ENCODE measurements around the gene TMEM161A. TPM values are rescaled to one million over a fixed set of nuclear protein-coding genes. Genes with fewer than 3 reads are reported as not detected.

TMEM161A gene
- total and polyA plus RNA-seq, 9 of the 15 experiments (the other 6 are each of a cell fraction or from before 2014, with no cell fraction given) = 0.63 to 92.3 (median 38.9) TPM

DNA sequence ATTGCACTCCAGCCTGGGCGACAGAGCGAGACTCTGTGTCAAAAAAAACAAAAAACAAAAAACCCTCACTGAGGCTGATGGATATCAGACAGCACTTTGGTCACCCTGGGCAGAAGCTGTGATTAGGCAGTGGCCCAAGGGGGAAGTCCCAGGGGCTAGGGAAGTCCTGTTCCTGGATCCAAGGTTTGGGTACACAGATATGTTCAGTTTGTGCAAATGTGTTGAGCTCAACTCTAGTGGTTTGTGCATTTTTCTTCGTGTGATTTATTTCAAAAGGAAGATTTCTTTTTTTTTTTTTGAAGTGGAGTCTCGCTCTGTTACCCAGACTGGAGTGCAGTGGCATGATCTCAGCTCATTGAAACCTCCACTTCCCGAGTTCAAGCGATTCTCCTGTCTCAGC is 19.5 kb upstream of the TMEM161A start:
- Histone ChIP-seq H3K9me3 (replicated peaks; ENCODE audit: control insufficient read depth, insufficient read depth, low read depth, low read length) (no peaks in the 10 kb centered on the region), H3K4me2 (ENCODE audit: insufficient read depth, low read length) (no peak overlapping the region), H3K4me3 (no peak overlapping the region), H2AFZ (ENCODE audit: low read depth, low read length) (no peak overlapping the region), H3K27me3 (ENCODE audit: control insufficient read depth in 2 of 2, insufficient read depth in 2 of 2, low read length in 2 of 2) (no peaks in the 10 kb centered on the region), H3K4me1 (replicated peaks in 1 of 2; ENCODE audit: control insufficient read depth in 2 of 2, insufficient read depth in 2 of 2, low read length in 2 of 2) (peaks cover 0 to 5% of the 10 kb centered on the region in 2 experiments; a peak in 2 of 5 replicates), H4K20me1 (replicated peaks; ENCODE audit: control insufficient read depth, insufficient read depth, low read length) (no peaks in the 10 kb centered on the region), H3K27ac (ENCODE audit: extremely low read depth, low read depth, low read length) (no peak overlapping the region), H3K9me1 (ENCODE audit: control insufficient read depth, insufficient read depth, low read length) (no peaks in the 10 kb centered on the region), H3K36me3 (ENCODE audit: control insufficient read depth, insufficient read depth, low read length) (no peaks in the 10 kb centered on the region), H3K79me2 (ENCODE audit: control insufficient read depth, insufficient read depth, low read length) (no peaks in the 10 kb centered on the region), H3K9ac (ENCODE audit: insufficient read depth in 1 of 2, low read depth in 2 of 2, low read length in 2 of 2) (no peak overlapping the region)
- no TSS peak for BruUV-seq (replicated peaks)
- 29% methylated on average over 6 of the region's 6 CpGs for WGBS (ENCODE audit: insufficient coverage, low coverage, missing lambda C conversion rate)
- intact Hi-C loops (cut with micrococcal nuclease) = no loop called here
- in situ Hi-C loops (cut with MboI) = no loop called here
- ATAC-seq = no peak
- ChIA-PET POLR2A (interaction anchor here (0.6 to 1.2 kb wide), 4 partner anchors 10 to 166 kb away, joined by 3 to 7 read pairs (median 3); partner anchors contain the start of gene MEF2B), CTCF (ENCODE audit: low intra/inter-chr PET ratio) (no interaction called here)
- DNase-seq (ENCODE audit: extremely low read depth in 1 of 4, low spot score in 3 of 4) = no peak
- no peak for TF ChIP-seq HOMEZ (CRISPR knock-in tag; IDR thresholded peaks at IDR 0.05)
- TF ChIP-seq ETV6 (IDR thresholded peaks at IDR 0.05; ENCODE audit: borderline replicate concordance in 1 of 2, low read depth in 2 of 2, low read length in 1 of 2) = no peak
- no peak for TF ChIP-seq ETV6 (CRISPR knock-in tag; IDR thresholded peaks at IDR 0.05; ENCODE audit: borderline replicate concordance)
- TF ChIP-seq ELF4 (CRISPR knock-in tag; IDR thresholded peaks at IDR 0.05) = no peak
- no peak for TF ChIP-seq SMAD2 (IDR thresholded peaks at IDR 0.05; ENCODE audit: low read depth, low read length)
- TF ChIP-seq, protein P1, sequence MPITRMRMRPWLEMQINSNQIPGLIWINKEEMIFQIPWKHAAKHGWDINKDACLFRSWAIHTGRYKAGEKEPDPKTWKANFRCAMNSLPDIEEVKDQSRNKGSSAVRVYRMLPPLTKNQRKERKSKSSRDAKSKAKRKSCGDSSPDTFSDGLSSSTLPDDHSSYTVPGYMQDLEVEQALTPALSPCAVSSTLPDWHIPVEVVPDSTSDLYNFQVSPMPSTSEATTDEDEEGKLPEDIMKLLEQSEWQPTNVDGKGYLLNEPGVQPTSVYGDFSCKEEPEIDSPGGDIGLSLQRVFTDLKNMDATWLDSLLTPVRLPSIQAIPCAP (CRISPR knock-in tag; IDR thresholded peaks at IDR 0.05; ENCODE audit: borderline replicate concordance) = no peak
- no peak for TF ChIP-seq MXI1 (IDR thresholded peaks at IDR 0.05; ENCODE audit: low read depth, low read length)
- TF ChIP-seq NR3C1 (CRISPR knock-in tag; IDR thresholded peaks at IDR 0.05) = no peak
- no peak for TF ChIP-seq ZNF696 (CRISPR knock-in tag; conservative IDR thresholded peaks at IDR 0.05)
- TF ChIP-seq ZNF518B (CRISPR knock-in tag; IDR thresholded peaks at IDR 0.05) = no peak
- no peak for TF ChIP-seq ZNF436 (CRISPR knock-in tag; IDR thresholded peaks at IDR 0.05)
- TF ChIP-seq SAFB (IDR thresholded peaks at IDR 0.05; ENCODE audit: borderline replicate concordance, low read depth, low read length) = no peak
- TF ChIP-seq ZBTB1 (CRISPR knock-in tag; IDR thresholded peaks at IDR 0.05; ENCODE audit: borderline replicate concordance, low read depth) = no peak
- TF ChIP-seq CBX1 (IDR thresholded peaks at IDR 0.05; ENCODE audit: low read depth) = no peak
- TF ChIP-seq ZKSCAN1 (IDR thresholded peaks at IDR 0.05; ENCODE audit: low read depth, low read length) = no peak
- TF ChIP-seq MCM5 (IDR thresholded peaks at IDR 0.05; ENCODE audit: low read depth) = no peak
- TF ChIP-seq RB1 (IDR thresholded peaks at IDR 0.05; ENCODE audit: low read depth) = no peak
- no peak for TF ChIP-seq RHOXF2B (CRISPR knock-in tag; conservative IDR thresholded peaks at IDR 0.05)
- FAIRE-seq = no peak
